B cell (primary cell): Measurements from ENCODE around the gene PHLDA3. TPM values are rescaled to one million over a fixed set of nuclear protein-coding genes. Genes with fewer than 3 reads are reported as not detected.

ENCODE experiments used
- ATAC-seq: fragments of 200-7000 bp; cut with Tn5 transposase; one replicate; pipeline ENCODE4 v1.10.0; 2021; ENCODE audit warnings: low read depth, mild to moderate bottlenecking, moderate number of reproducible peaks, moderate library complexity
- CTCF ChIA-PET: fragments of 350-600 bp; sonication (Branson Sonifier 250); formaldehyde crosslinking; loops from one replicate; lab custom pipeline; 2021; ENCODE audit warnings: antibody characterized with exemption, inconsistent platforms; lab: Charles Lee
- POLR2A ChIA-PET: fragments of 350-600 bp; sonication (Branson Sonifier 250); formaldehyde crosslinking; loops from one replicate; lab custom pipeline; 2021; ENCODE audit warnings: antibody characterized with exemption; lab: Charles Lee
- DNase-seq: peaks from one replicate; pipeline ENCODE4 v3.0.0; 2013
- H2AFZ ChIP-seq: 2 replicates; pipeline ENCODE4 v1.6.1; 2012; ENCODE audit warnings: mild to moderate bottlenecking, low read depth, low read length; ENCODE audit not compliant: insufficient read depth, poor library complexity, severe bottlenecking
- H3K27ac ChIP-seq, 2 donors: 1 replicate in 1 of 2; 2 replicates in 1 of 2; pipeline ENCODE4 v1.5.1; 2012 to 2013; ENCODE audit warnings: low read length in 2 of 2, mild to moderate bottlenecking in 2 of 2, moderate library complexity in 1 of 2
- H3K27me3 ChIP-seq, 4 experiments: fragments of 200-600 bp in 1 of 4; sonication (generic) in 1 of 4; replicated peaks in 1 of 4; 1 replicate in 2 of 4; 2 replicates in 2 of 4; pipeline versions ENCODE4 v1.6.1 to v1.7.0; 2013 to 2016; ENCODE audit warnings: low read length in 3 of 4, mild to moderate bottlenecking in 2 of 4, mixed read lengths in 1 of 4, moderate library complexity in 1 of 4; ENCODE audit not compliant: insufficient read depth in 4 of 4, control insufficient read depth in 3 of 4; ENCODE audit errors: control extremely low read depth in 1 of 4
- H3K36me3 ChIP-seq, 2 experiments: replicated peaks in 1 of 2; 1 replicate in 1 of 2; 2 replicates in 1 of 2; pipeline versions ENCODE4 v1.6.1 to v1.7.1; 2013; ENCODE audit warnings: low read length in 1 of 2; ENCODE audit not compliant: insufficient read depth in 2 of 2, control insufficient read depth in 1 of 2; ENCODE audit errors: control extremely low read depth in 1 of 2, extremely low read depth in 1 of 2
- H3K4me1 ChIP-seq, 2 donors: fragments of 200-600 bp in 1 of 2; sonication (generic) in 1 of 2; 1 replicate in 1 of 2; 2 replicates in 1 of 2; pipeline versions ENCODE4 v1.5.1 to v1.6.1; 2013 to 2017; ENCODE audit warnings: low read length in 2 of 2; ENCODE audit not compliant: control insufficient read depth in 2 of 2, insufficient read depth in 2 of 2
- H3K4me2 ChIP-seq: replicated peaks from 2 replicates; pipeline ENCODE3; 2012; ENCODE audit warnings: mild to moderate bottlenecking, low read depth, low read length; ENCODE audit not compliant: poor library complexity, severe bottlenecking
- H3K4me3 ChIP-seq, 5 experiments: fragments of 200-600 bp in 1 of 5; sonication (generic) in 1 of 5; 1 replicate in 3 of 5; 2 replicates in 2 of 5; pipeline versions ENCODE4 v1.5.1 to v1.7.0; 2011 to 2016; ENCODE audit warnings: low read length in 4 of 5, mild to moderate bottlenecking in 4 of 5, low read depth in 2 of 5, control low read depth in 1 of 5, moderate library complexity in 1 of 5; ENCODE audit not compliant: insufficient read depth in 1 of 5; ENCODE audit errors: control extremely low read depth in 1 of 5, extremely low read depth in 1 of 5
- H3K79me2 ChIP-seq: fragments of 200-600 bp; sonication (generic); one replicate; pipeline ENCODE4 v1.6.0; 2016; ENCODE audit warnings: low read length; ENCODE audit not compliant: control insufficient read depth, insufficient read depth
- H3K9ac ChIP-seq: fragments of 200-600 bp; sonication (generic); 2 replicates; pipeline ENCODE4 v1.6.1; 2017; ENCODE audit warnings: mild to moderate bottlenecking, low read length, moderate library complexity
- H3K9me3 ChIP-seq, 3 donors: one replicate each; pipeline versions ENCODE4 v1.6.1 to v1.7.1; 2013; ENCODE audit warnings: low read length in 2 of 3; ENCODE audit not compliant: control insufficient read depth in 2 of 3, insufficient read depth in 1 of 3; ENCODE audit errors: control extremely low read depth in 1 of 3
- H4K20me1 ChIP-seq: 2 replicates; pipeline ENCODE4 v1.6.0; 2012; ENCODE audit warnings: mild to moderate bottlenecking, low read length; ENCODE audit not compliant: insufficient read depth, control insufficient read depth, poor library complexity, severe bottlenecking
- H3K27ac Mint-ChIP-seq: one replicate; pipeline ENCODE4 v1.8.0; 2021; ENCODE audit warnings: mixed read lengths
- H3K27me3 Mint-ChIP-seq: one replicate; pipeline ENCODE4 v1.8.0; 2021; ENCODE audit warnings: mixed read lengths
- H3K4me1 Mint-ChIP-seq: one replicate; pipeline ENCODE4 v1.8.0; 2021; ENCODE audit warnings: mixed read lengths
- H3K4me3 Mint-ChIP-seq: one replicate; pipeline ENCODE4 v1.8.0; 2021; ENCODE audit warnings: mixed read lengths
- H3K9me3 Mint-ChIP-seq: one replicate; pipeline ENCODE4 v1.8.0; 2022; ENCODE audit warnings: mixed read lengths; ENCODE audit not compliant: insufficient read depth
- CTCF ChIP-seq: fragments of 200-600 bp; IDR thresholded peaks from one replicate; pipeline ENCODE4 v1.8.0; 2022; ENCODE audit warnings: antibody characterized with exemption, mild to moderate bottlenecking
- EZH2 ChIP-seq: IDR thresholded peaks from 2 replicates; pipeline ENCODE4 v1.6.1; 2012; ENCODE audit warnings: borderline replicate concordance, low read depth, mild to moderate bottlenecking, moderate library complexity, low read length; ENCODE audit not compliant: insufficient read depth, poor library complexity, severe bottlenecking
- WGBS: methylation state at CpG from one replicate; pipeline ENCODE4 v1.1.5; 2013; ENCODE audit warnings: missing lambda C conversion rate; ENCODE audit not compliant: insufficient coverage; 5-methylcytosine and 5-hydroxymethylcytosine counted together
- intact Hi-C: fragments of 100-400 bp; cut with micrococcal nuclease; formaldehyde crosslinking; loops from one replicate; pipeline ENCODE4 v1.10.0; 2022
- polyA plus RNA-seq: library from polyadenylated mRNA; depleted of rRNA; stranded (reverse); fragments of >200 nt; gene quantifications from 2 replicates; pipeline ENCODE4 v1.2.3, GENCODE V29; 2012
- total RNA-seq, 2 donors: library from RNA; stranded (reverse); fragments of 120-200 nt in 1 of 2; gene quantifications; 1 replicate in 1 of 2; 2 replicates in 1 of 2; pipeline versions ENCODE4 v1.2.3 to v1.2.4, GENCODE V29; 2013 to 2022

PHLDA3 gene
- total and polyA plus RNA-seq, 2 donors (not counting 1 experiment from before 2014, with no cell fraction given) = 0.20 to 0.30 TPM

GRCh38 chr1:201463071-201463552, 5.9 kb downstream of the PHLDA3 start:
- Histone ChIP-seq H3K4me3 (no peak overlapping the region), H3K9ac (no peak overlapping the region), H2AFZ (no peak overlapping the region), H3K4me1 (peaks cover under 1% of the 10 kb centered on the region in 2 donors), H3K79me2 (no peaks in the 10 kb centered on the region), H3K4me2 (no peak overlapping the region), H3K27ac (no peak overlapping the region), H3K9me3 (no peaks in the 10 kb centered on the region), H4K20me1 (no peaks in the 10 kb centered on the region), H3K27me3 (peaks cover 0 to 5% (median 2%) of the 10 kb centered on the region in 4 experiments), H3K36me3 (no peaks in the 10 kb centered on the region)
- Mint-ChIP-seq H3K4me3 (no peak overlapping the region), H3K27ac (no peak overlapping the region), H3K27me3 (peaks cover 23% of the 10 kb centered on the region), H3K4me1 (peaks cover 4% of the 10 kb centered on the region), H3K9me3 (no peaks in the 10 kb centered on the region)
- WGBS = 91% methylated on average over 1 of the region's 7 CpGs
- TF ChIP-seq CTCF = no peak
- ATAC-seq = no peak
- DNase-seq = no peak
- intact Hi-C loops = no loop called here
- ChIA-PET POLR2A (no interaction called here), CTCF (no interaction called here)

GRCh38 chr1:201461645-201462441, 7.1 kb downstream of the PHLDA3 start:
- Histone ChIP-seq H3K27ac (no peak overlapping the region), H3K79me2 (no peaks in the 10 kb centered on the region), H3K27me3 (no peaks in the 10 kb centered on the region), H3K9ac (no peak overlapping the region), H3K4me3 (no peak overlapping the region), H3K36me3 (no peaks in the 10 kb centered on the region), H2AFZ (no peak overlapping the region), H3K4me2 (no peak overlapping the region), H3K4me1 (no peaks in the 10 kb centered on the region), H3K9me3 (no peaks in the 10 kb centered on the region), H4K20me1 (no peaks in the 10 kb centered on the region)
- WGBS = 95% methylated on average over 13 of the region's 13 CpGs
- ATAC-seq (no peak), DNase-seq (no peak)
- CTCF ChIA-PET = interaction anchor here (1.6 kb wide), 1 partner anchor 20 kb away, joined by 4 read pairs; no protein-coding TSS in a partner anchor
- intact Hi-C loops = no loop called here
- TF ChIP-seq CTCF (no peak), EZH2 (no peak)
- Mint-ChIP-seq H3K4me1 (no peaks in the 10 kb centered on the region), H3K27me3 (peaks cover 23% of the 10 kb centered on the region), H3K4me3 (no peak overlapping the region), H3K27ac (no peak overlapping the region), H3K9me3 (no peaks in the 10 kb centered on the region)
- POLR2A ChIA-PET = no interaction called here
